ENCODE measurements around the gene PARD3.

GRCh38 chr10:34789966-34790506 lies 25.1 kb downstream of the PARD3 start:
- TF ChIP-seq CTCF (IDR thresholded peaks at IDR 0.05) (no peak), POLR2A (IDR thresholded peaks at IDR 0.05) (no peak), POLR2AphosphoS5 (IDR thresholded peaks at IDR 0.05) (no peak)
